Measurements from ENCODE around the gene VGF.
A peak's percentile ranks its signal among the peaks of the same experiment; 100 is the strongest.
"Not testable (repeated sequence)": the region's sequence is repeated elsewhere in the genome, so short reads cannot be mapped to it uniquely, and the experiment has no call there.

VGF gene

GRCh38 chr7:101165075-101165957, at the start of gene VGF:
VGF (minus strand) TSS chr7:101165569; CDS start chr7:101164843, 726 bp downstream.
- FAIRE-seq: peak; percentile 81

- FAIRE-seq: no peak
These were observed 46.6 kb upstream of the VGF start for GRCh38 chr7:101212014-101212413.

GRCh38 chr7:101211501-101211900, 46.1 kb upstream of the VGF start:
- FAIRE-seq: no peak

GRCh38 chr7:101210143-101210542, 44.8 kb upstream of the VGF start:
- no peak for FAIRE-seq

GRCh38 chr7:101208794-101209193, 43.4 kb upstream of the VGF start:
- FAIRE-seq: no peak

- no peak for FAIRE-seq
These were observed 42.1 kb upstream of the VGF start for GRCh38 chr7:101207459-101207858.

- no peak for FAIRE-seq
These were observed 41.3 kb upstream of the VGF start for GRCh38 chr7:101206665-101207042.

GRCh38 chr7:101205901-101206664, 40.7 kb upstream of the VGF start:
- FAIRE-seq: no peak

- not testable (repeated sequence) for FAIRE-seq
These were observed 38.7 kb upstream of the VGF start for GRCh38 chr7:101203740-101204738.

- FAIRE-seq: no peak
These were observed 37.2 kb upstream of the VGF start for GRCh38 chr7:101202603-101202918.

GRCh38 chr7:101201695-101202602, 36.6 kb upstream of the VGF start:
- FAIRE-seq: no peak

- FAIRE-seq: no peak
These were observed 35.7 kb upstream of the VGF start, which contains the start of gene MOGAT3 for GRCh38 chr7:101200862-101201599. MOGAT3 (minus strand) TSS chr7:101201036; CDS start chr7:101200854, 182 bp downstream.

- no peak for FAIRE-seq
These were observed 35.1 kb upstream of the VGF start for GRCh38 chr7:101200504-101200861.

GRCh38 chr7:101199522-101199921, 34.2 kb upstream of the VGF start:
- not testable (repeated sequence) for FAIRE-seq

GRCh38 chr7:101198476-101198875, 33.1 kb upstream of the VGF start:
- FAIRE-seq: no peak

- FAIRE-seq: no peak
These were observed 32.6 kb upstream of the VGF start for GRCh38 chr7:101197991-101198390.

GRCh38 chr7:101195884-101196283, 30.5 kb upstream of the VGF start:
- FAIRE-seq: no peak

- no peak for FAIRE-seq
These were observed 23.7 kb upstream of the VGF start for GRCh38 chr7:101189109-101189508.

- FAIRE-seq: no peak
These were observed 21.6 kb upstream of the VGF start for GRCh38 chr7:101186844-101187428.

- FAIRE-seq: no peak
These were observed 20.8 kb upstream of the VGF start for GRCh38 chr7:101186194-101186593.

Measured in A204.1 (cell line).